GM12891 (cell line): Measurements from ENCODE around the gene ACBD6.

Experiments used
- DNase-seq: peaks from one replicate; pipeline ENCODE4 v3.0.0; 2011; ENCODE audit warnings: low spot score; ENCODE audit not compliant: insufficient read length
- FAIRE-seq: peaks from 2 replicates; lab custom pipeline; 2011; peaks lifted over from hg19 to GRCh38; lab: Jason Lieb, UNC
- PAX5 ChIP-seq: IDR thresholded peaks from 2 replicates; pipeline ENCODE4 v1.6.1; 2011; ENCODE audit warnings: low read length, moderate library complexity, mild to moderate bottlenecking; ENCODE audit not compliant: insufficient read depth, severe bottlenecking
- POLR2A ChIP-seq: IDR thresholded peaks from 2 replicates; pipeline ENCODE4 v1.6.1; 2011; ENCODE audit warnings: low read depth, low read length, control low read depth
- POLR2AphosphoS5 ChIP-seq: IDR thresholded peaks from 2 replicates; pipeline ENCODE4 v1.6.1; 2011; ENCODE audit warnings: low read depth, low read length, control low read depth
- POU2F2 ChIP-seq: IDR thresholded peaks from 2 replicates; pipeline ENCODE4 v1.6.1; 2011; ENCODE audit warnings: low read depth, mild to moderate bottlenecking, control low read depth, low read length, moderate library complexity
- SPI1 ChIP-seq: IDR thresholded peaks from 2 replicates; pipeline ENCODE4 v1.6.1; 2011; ENCODE audit warnings: low read depth, low read length, control low read depth
- TAF1 ChIP-seq: IDR thresholded peaks from 2 replicates; pipeline ENCODE4 v1.6.1; 2011; ENCODE audit warnings: low read depth, low read length, control low read depth

ACBD6 gene

GRCh38 chr1:180269645-180270529, 232.5 kb downstream of the ACBD6 start:
- DNase-seq (no peak), FAIRE-seq (no peak)
- TF ChIP-seq POU2F2 (no peak), POLR2AphosphoS5 (no peak), PAX5 (no peak), POLR2A (no peak), SPI1 (no peak), TAF1 (no peak)

- DNase-seq = no peak
- FAIRE-seq = no peak
- no peak for TF ChIP-seq PAX5
- TF ChIP-seq POLR2A = no peak
- no peak for TF ChIP-seq POU2F2
- TF ChIP-seq SPI1 = no peak
- TF ChIP-seq POLR2AphosphoS5 = no peak
- TF ChIP-seq TAF1 = no peak
Observed at GRCh38 chr1:180268556-180269075, 233.8 kb downstream of the ACBD6 start.

GRCh38 chr1:180267761-180268555, 234.4 kb downstream of the ACBD6 start:
- no peak for FAIRE-seq
- TF ChIP-seq POU2F2 (no peak), POLR2A (no peak), POLR2AphosphoS5 (no peak), TAF1 (no peak), PAX5 (no peak), SPI1 (no peak)
- no peak for DNase-seq

GRCh38 chr1:180267211-180267561, 235.2 kb downstream of the ACBD6 start:
- TF ChIP-seq TAF1 = no peak
- no peak for TF ChIP-seq POLR2A
- no peak for TF ChIP-seq POU2F2
- DNase-seq (no peak), FAIRE-seq (no peak)

- TF ChIP-seq PAX5 (no peak), POLR2AphosphoS5 (0 out of 2 replicates have a peak, but pooled peaks have one; percentile 13)
- DNase-seq = no peak
Observed at GRCh38 chr1:180266275-180267210, 235.8 kb downstream of the ACBD6 start.

GRCh38 chr1:180265871-180266270, 236.5 kb downstream of the ACBD6 start:
- FAIRE-seq (no peak), DNase-seq (no peak)
- TF ChIP-seq POLR2AphosphoS5 (no peak), POLR2A (no peak), TAF1 (no peak), PAX5 (no peak), POU2F2 (no peak), SPI1 (no peak)

More at GRCh38 chr1:180266275-180267210, 235.8 kb downstream of the ACBD6 start:
- no peak for FAIRE-seq

- no peak for TF ChIP-seq POU2F2
- no peak for FAIRE-seq
- no peak for DNase-seq
Observed at GRCh38 chr1:180265201-180265600, 237.2 kb downstream of the ACBD6 start.

GRCh38 chr1:180264595-180264994, 237.8 kb downstream of the ACBD6 start:
- FAIRE-seq = no peak
- DNase-seq = no peak
- no peak for TF ChIP-seq POU2F2

GRCh38 chr1:180262628-180263488, 239.5 kb downstream of the ACBD6 start:
- no peak for TF ChIP-seq POLR2AphosphoS5
- no peak for TF ChIP-seq POU2F2
- no peak for TF ChIP-seq TAF1
- TF ChIP-seq POLR2A = no peak
- no peak for TF ChIP-seq PAX5
- no peak for TF ChIP-seq SPI1
- FAIRE-seq = no peak
- no peak for DNase-seq
